ENCODE measurements around the gene TNFAIP8.

TNFAIP8 gene

DNA sequence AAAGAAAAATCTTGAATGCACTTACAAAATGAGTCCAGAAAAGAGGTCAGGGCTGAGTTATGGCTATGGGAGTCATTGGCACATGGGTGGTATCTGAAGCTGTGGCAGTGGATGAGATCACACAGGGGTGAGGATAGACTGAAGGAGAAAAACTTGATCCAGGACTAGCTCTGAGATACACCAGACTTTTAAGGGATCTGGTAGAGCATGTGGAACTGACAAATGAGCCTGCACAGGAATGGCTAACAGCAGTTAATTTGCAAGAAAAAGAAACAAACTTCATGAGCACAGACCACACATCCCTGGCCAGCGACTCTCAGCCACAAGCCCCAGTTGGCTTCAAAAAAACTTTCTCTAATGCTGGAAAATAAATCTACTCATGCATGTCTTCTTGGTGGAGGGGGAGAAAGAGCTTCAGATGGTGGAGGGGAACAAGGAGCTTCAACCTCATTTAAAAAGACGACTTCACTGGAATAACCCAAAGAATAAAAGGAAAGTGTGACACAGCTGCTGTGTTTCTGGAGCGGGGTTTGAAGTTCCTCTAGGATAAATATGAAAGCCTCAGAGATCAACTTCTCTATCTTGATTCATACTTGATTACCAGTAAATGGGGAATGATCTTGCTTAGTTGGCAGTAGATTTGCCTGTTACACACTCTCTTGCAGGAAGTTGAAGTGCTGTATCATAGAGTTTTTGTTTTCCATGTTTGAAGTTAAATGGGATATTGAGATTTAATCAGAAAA, 33.6 kb downstream of the TNFAIP8 start:
- DNase-seq (ENCODE audit: low read depth in 1 of 2, low spot score in 1 of 2): no peak

DNA sequence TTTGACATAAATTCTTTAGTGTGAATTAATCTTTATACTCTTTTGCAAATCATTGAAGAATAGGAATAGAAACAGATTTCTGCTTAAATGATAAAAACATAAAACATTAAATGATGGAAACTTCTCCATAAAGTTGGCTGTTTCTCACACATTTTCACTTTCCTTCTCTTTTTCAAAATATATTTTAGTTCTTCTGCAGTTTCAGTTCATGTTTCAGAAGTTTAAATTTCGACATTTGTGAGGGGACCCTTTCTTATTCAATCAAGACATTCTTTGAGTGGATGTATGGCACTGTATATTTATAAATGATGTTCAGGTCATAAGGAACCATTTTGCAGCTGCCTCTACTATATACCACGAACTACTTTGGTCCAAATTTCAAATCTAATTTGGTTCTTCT, 34.6 kb downstream of the TNFAIP8 start:
- no peak for DNase-seq (ENCODE audit: low read depth in 1 of 2, low spot score in 1 of 2)

DNA sequence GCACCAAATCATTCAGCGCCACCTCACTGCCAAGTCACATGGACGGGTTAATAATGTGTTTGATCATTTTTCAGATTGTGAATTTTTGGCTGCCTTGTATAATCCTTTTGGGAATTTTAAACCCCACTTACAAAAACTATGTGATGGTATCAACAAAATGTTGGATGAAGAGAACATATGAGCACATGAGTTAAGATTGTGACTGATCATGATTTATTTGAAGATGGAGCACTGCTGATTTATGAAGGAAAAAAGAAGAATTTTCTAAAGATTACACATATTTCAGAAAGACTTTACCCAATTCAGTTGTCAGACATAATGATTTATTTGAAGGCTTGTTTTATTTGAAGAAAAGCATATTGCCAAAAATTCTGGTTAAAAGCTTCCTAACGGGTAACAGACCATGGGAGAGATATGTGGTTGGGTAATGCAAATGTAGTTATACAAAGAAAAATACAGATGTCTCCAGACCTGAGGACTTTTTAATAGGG, 37.4 kb downstream of the TNFAIP8 start:
- DNase-seq (ENCODE audit: low read depth in 1 of 2, low spot score in 1 of 2): no peak

DNA sequence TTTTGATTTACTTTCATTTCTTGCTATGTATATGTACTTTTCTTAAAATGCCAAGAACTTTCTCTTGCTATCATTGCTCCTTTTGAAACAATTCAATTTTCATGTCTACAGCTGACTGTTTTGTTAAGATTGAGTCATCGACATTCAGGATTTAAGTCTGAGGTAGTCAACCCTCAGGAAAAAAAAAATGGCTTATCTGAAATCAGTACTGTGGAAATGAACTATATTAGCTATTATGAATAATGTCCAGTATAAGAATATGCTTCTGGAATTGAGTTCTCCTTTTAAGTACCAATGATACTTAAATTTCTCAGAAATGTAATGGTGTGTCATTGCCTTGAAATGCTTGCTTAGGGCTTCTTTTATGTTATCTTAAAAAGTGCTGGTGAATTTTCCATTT, 37.9 kb downstream of the TNFAIP8 start:
- DNase-seq (ENCODE audit: low read depth in 1 of 2, low spot score in 1 of 2): no peak

DNA sequence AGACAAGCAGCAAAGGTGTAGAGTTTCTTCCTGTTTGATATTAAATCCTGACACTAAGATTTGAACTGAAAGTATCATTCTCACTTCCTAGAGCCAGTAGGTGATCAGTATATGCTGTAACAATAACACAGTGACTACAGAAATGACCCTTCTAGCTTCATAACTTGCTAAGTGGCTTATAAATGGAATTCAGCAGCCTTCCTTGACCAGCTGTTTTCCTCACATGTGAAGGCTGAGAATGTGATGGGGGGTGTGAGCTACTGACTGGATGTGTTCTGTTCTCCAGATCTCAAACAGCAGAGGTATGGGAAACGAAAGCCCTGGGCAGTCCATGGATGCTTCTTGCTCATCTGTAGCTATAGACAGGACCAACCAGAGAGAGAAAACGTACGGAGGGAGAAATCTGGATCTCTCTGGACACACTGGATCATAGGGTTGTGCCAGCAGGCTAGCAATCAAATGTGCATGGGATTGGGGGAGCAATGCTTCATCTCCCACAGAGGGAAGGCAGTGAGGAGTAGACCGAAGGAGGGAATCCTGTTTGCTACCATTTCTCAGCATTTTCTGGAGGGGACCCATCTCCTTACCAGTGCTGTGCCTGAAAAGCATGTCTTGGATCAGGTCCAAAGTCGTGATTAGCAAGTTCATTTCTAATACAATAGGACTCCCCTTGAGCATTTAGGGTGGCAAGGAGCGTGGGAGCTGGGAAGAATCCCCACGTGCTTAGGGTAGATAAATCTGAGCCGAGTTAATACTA, 39.4 kb downstream of the TNFAIP8 start:
- no peak for DNase-seq (ENCODE audit: low read depth in 1 of 2, low spot score in 1 of 2)

DNA sequence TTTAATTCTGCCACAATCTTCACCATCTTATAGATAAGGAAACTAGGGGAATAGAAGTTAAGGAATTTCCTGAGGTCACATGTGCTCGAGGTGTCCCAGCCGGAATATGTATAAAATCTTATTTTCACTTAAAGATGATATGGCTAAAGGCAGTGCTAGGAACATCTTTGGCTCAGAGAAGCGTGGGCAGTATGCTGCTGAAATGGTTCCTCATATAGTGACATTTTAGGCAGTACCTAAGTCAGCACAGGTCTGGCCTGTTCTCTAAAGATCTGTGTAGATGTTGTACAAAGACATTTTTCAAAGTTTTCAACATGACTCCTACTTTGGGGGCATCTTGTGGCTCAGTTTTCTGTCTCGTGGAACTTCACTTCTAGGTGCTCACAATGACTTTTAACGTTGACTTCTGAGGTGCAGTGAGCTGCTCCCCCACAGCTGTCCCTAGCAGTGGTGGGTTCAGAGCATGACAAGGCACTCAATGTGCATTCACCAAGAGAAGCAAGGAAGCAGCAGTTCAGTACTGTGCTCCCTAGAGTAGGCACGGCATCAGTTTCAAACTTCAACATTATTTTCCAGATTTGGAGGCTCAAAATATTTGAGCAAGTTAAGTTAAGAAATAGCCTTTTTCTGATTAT, 40.3 kb downstream of the TNFAIP8 start:
- no peak for DNase-seq (ENCODE audit: low read depth in 1 of 2, low spot score in 1 of 2)

DNA sequence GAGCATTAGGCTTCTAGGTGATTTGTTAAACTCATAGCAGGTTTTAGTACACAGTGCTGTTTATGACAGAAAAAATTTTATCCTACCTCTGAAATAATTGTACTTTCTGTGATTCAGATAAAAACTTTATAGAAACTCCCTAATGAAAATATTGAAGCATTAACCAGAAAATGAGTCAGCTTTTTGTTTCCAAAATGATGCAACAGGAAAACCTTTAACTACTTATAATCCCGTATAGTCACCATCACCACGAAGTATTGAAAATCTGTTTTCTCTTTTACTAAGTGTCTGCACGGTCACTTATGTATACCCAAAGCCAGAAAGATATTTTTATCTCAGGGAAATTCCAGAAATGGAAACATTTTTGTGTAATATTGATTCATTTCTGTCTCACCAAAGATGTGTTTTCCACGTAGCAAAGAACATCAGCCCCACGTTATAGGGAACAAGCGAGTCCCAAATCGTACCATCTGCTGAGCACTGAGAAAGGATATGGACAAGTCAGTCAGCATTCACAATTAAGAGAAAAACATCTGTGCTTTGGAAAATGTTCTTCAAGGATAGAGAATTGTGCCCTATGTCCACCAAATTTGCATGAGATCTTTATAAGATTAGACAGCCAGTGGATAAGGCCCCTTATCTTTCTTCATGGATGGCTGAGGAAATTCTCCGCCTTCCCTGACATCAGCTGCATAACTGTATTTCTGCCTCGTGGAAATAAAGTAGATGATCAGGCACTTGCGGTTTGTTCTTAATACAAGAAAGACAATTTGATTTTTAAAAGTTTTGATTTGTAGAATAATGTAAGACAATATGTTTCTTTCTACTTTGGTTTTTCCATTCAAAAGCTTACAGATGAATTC, 41.9 kb downstream of the TNFAIP8 start:
- peak in 1 of 2 donors; percentile 53 for DNase-seq (ENCODE audit: low read depth in 1 of 2, low spot score in 1 of 2)

DNA sequence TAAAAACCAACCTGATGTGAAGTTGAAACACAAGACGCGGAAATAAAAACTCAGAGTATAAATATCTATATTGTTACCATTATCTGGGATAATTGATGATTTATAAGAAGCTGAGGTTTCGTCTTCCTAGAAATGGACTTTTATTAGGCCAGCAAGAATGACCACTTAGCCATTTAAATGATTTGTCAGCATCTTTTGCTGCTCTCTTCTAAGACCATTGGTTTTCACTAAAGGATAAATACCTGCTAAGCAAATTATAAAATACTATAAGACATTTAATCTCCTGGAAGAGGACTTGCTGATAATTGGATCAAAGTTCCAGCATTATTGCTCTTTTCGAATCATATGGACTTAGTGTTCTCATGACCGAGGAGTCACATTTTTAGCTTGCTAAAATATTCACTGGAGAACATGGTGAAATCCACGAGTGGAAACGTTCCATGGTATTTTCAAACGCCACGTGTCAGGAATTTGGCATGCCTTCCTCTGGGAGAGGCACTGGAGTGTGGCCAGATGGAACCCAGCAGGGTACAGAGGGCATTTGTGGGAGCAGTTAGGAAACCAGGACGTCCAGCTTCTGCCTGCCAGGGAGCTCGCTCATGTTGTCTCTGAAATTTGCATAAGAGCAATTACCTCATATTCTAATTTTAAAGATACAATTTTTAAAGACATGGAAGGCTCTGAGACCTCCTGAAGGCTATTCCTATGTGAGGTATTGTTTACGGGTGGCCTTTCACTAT, 43.1 kb downstream of the TNFAIP8 start:
- no peak for DNase-seq (ENCODE audit: low read depth in 1 of 2, low spot score in 1 of 2)

DNA sequence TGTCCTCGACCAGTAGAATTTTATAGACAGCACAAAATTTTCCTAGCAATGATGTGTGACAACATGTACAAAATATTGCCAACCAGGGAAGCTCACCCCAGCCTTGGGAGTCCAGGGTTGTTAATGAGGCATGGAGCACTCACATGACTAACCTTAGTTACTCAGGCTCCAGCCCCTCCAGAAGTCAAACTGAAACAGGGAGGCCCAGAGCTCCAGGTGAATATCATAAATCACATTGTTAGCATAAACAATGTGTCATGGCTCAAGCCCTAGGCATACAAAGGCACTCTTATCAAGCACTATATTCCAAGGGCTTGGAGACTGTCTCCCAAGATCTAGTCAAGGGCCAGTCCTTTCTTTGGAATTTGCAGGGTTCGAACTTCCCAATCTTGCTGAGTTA, 44.4 kb downstream of the TNFAIP8 start:
- no peak for DNase-seq (ENCODE audit: low read depth in 1 of 2, low spot score in 1 of 2)

DNA sequence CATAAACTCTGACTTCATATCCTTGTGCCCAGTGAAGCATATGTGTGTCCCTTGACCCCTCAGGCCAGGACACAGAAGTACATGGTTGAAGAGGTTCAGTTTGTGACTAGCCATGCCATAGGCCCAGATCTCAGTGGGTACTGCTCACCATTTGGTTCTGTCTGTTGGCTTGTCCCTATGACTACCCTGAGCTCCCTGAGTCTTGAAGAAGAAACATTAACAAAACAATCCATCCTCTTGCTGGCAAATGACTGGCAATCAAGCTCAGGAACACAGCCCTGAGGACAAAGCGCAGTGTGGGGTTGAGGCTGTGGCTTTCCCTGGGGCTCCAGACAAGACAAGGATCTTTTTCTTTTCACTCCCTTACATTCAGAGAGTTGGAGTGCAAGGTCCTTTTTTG, 46.3 kb downstream of the TNFAIP8 start:
- DNase-seq (ENCODE audit: low read depth in 1 of 2, low spot score in 1 of 2): no peak

DNA sequence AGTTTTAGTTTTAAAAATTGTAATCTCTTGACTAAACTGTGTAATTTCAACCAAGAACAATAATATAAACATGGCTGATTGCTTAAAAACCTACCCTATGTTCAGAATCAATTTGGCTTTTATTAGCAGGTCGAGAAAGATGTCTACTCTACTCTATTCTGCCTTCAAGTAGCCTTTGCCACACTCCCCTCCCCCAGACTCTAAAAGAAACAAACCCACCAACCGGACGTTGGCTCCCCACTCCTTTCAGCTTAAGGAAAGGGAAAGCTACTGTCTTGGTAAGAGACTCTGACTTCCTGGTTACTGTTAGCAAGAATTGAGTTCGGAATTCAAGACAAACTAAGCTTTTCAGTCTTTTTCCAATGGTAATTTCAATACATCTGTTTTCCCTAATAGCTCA, 46.7 kb downstream of the TNFAIP8 start:
- DNase-seq (ENCODE audit: low read depth in 1 of 2, low spot score in 1 of 2): no peak

DNA sequence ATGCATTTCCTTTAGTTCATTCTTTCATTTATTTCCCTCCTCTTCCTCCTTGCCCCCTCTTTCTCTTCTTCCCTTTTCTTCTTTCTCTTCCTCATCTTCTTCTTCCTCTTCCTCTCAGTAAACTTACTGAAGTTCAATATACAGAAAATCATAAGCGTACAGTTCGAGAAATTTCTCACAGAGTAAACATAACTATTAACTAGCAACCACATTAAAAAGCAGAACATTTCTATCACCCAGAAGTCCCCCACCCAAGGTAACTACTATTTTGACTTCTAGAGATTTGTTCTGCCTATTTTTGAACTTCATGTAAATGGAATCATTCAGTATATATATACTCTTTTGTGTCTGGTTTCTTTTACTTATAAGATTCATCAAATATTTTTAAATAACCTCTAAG, 48.2 kb downstream of the TNFAIP8 start:
- DNase-seq (ENCODE audit: low read depth in 1 of 2, low spot score in 1 of 2): no peak

DNA sequence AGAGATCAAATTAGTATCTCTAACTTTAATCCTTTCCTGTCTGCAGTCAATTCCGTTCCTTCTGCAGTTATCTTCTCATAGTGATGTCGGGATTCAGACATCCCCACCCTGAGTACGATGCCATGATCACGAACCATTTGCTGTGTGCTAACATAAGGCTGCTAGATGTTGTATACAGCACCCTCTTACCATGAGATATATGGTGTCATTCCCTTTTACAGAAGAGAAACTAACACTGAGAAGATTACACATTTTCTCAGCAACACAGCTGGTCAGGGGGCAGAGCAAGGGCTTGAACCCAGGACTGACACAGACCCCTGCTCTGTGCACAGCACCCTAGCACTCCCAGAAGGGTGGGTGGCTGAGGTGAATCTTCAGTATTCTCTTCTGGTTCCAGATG, 49.6 kb downstream of the TNFAIP8 start:
- no peak for DNase-seq (ENCODE audit: low read depth in 1 of 2, low spot score in 1 of 2)

DNA sequence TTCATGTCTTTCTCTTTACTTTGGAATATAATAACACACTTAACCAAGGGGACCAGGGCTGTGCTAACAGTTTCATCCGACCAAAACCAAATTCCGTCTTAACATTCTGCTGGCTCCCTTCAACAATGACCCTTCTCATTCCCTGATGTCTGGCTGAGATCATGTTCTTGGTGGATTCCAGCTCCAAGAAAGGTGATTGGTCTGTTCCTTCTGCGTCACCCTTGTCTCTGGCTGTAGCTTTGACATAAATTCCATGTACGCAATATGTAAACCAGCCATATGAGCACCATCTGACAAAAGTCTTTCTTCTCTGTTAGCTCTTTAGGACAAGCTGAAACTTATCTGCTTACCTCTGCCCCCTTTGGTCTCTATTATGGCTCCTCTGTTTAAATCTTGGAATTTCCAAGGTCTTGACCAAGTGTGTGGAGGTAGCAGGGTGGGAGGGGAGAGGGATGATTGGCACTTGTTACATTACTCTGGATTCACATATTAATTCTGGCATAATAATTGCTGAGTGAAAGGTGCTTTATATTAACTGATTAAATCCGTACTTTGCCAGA, 50.8 kb downstream of the TNFAIP8 start:
- DNase-seq (ENCODE audit: low read depth in 1 of 2, low spot score in 1 of 2): no peak

DNA sequence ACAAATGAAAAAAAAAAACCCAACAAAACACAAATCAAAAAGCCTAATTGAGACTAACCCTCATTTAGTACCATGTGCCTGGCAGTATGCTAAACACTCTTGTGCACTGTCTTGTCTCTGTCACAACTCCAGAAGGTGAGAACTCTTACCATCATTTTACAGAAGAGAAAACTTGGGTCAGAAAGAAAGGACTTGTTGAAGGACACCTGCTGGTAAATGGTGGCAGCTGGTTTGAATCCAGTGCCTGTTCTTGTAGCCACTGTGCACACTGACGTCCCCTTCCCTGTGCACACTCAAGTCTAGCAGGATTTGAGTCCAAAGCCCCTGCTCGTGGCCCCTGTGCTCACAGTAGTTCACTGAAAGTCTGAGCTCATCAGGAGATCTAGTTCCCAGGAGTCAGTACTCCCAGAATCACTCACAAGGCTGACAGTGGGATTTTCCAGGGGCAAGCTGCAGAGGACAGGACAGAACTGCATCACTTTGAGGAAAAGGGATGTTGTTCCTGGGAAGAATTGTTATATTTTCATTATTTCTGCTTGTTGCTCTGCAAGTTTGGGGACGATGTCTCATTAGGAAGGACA, 53.5 kb downstream of the TNFAIP8 start:
- DNase-seq (ENCODE audit: low read depth in 1 of 2, low spot score in 1 of 2): no peak

DNA sequence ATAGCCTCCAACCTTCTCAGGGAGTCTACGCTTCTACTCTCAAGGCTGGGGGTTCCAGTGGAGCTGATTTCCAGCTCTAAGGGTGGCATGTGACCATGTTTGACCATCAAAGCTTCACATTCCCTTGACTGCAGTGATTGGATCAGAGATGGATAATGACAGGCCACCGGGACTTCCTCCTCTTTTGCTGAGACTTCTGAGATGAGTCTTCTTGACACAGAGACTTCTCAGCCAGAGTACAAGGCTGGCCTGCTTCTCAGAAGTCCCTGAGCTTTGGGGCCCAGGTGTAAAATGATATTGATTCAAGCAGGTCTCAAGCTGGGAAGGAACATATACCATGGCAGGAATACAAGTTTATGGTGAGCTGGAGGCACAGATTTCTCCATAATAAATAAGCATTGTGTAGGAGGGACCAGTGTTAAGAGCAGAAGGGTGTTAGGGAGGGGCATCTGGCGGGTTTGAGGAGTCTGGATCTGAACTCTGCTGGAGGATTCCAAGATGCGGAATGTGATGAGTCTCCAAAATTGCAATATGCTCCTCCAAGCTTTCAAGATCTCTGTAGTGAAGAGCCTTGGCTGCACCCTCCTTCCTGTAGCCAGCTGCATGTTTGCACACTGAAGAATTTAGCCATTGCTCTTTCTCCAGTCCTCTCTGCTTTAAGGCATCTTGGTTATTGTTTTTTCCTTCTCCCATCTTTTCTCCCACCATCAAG, 54.8 kb downstream of the TNFAIP8 start:
- no peak for DNase-seq (ENCODE audit: low read depth in 1 of 2, low spot score in 1 of 2)

DNA sequence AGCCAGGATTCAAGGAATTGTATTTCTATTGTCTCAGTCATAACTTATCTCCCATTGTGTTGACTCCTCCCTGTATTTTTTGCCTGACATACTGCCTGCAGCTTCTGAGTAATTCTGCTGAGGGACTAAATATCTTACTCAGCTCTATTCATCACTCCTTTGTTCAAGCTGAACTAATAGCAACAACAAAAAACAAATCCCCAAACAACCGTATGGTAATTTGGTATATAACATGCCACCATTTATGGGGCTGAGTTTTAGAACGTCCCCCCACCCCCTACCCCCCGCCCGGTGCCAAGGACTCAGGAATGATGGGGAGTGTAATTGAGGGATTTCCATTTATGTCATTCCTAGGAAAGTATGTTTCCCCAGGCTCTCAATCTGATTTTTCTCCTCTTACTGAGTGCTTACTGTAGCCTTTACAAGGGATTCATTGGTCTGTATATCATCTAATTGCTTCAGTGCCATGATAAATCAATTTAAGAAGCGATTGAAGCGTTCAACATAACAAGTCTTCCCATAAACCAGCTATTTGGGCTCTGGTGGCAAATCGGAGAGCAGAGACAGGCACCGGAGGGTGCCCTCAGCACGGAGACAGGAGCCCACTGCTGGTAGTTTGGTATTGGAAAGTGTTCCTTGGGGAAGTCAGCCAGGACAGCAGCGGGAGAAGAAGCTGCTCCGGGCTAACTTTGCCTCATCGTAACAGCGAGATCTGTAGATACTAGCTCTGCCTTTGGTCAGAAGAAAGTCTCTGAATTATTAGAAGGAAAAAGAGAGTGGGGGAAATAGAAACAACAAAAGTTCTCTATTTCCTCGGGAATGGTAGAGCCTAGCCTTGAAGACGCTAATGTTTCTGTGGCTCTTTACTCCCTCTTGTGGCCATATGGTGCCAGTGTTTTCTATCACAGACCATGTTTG, 55.8 kb downstream of the TNFAIP8 start:
- DNase-seq (ENCODE audit: low read depth in 1 of 2, low spot score in 1 of 2): peak in 1 of 2 donors; percentile 60
